HepG2 (cell line): ENCODE results near the gene PXDC1. TPM values are rescaled to one million over a fixed set of nuclear protein-coding genes. Genes with fewer than 3 reads are reported as not detected.

ENCODE experiments used
- ATF5 ChIP-seq: sonication (generic); formaldehyde crosslinking; IDR thresholded peaks from 2 replicates; pipeline ENCODE4 v1.4.0; 2020; ENCODE audit warnings: mild to moderate bottlenecking, low read depth, missing genetic modification reagents
- CREB1 ChIP-seq, 2 experiments: fragments of 450-650 bp in 1 of 2; IDR thresholded peaks; 2 replicates each; pipeline ENCODE4 v1.6.1; 2016 to 2017; ENCODE audit warnings: control low read depth in 1 of 2, mild to moderate bottlenecking in 1 of 2, missing compliant biosample characterization in 1 of 2, missing genetic modification characterization in 1 of 2
- FLYWCH1 ChIP-seq: sonication (generic); formaldehyde crosslinking; IDR thresholded peaks from 2 replicates; pipeline ENCODE4 v1.8.1; 2023; ENCODE audit warnings: mild to moderate bottlenecking, missing genetic modification reagents
- GZF1 ChIP-seq: sonication (generic); formaldehyde crosslinking; IDR thresholded peaks from 2 replicates; pipeline ENCODE4 v1.5.1; 2020; ENCODE audit warnings: mild to moderate bottlenecking, missing genetic modification reagents
- MED1 ChIP-seq: sonication (generic); formaldehyde crosslinking; IDR thresholded peaks from 2 replicates; pipeline ENCODE4 v1.4.0; 2020; ENCODE audit warnings: missing genetic modification reagents
- SOX6 ChIP-seq, 2 experiments: fragments of 450-650 bp in 1 of 2; sonication (generic) in 1 of 2; formaldehyde crosslinking in 1 of 2; IDR thresholded peaks; 2 replicates each; pipeline versions ENCODE4 v1.4.0 to v1.6.1; 2017 to 2020; ENCODE audit warnings: antibody characterized with exemption in 1 of 2, mild to moderate bottlenecking in 1 of 2, missing genetic modification reagents in 1 of 2
- TAF1 ChIP-seq: sonication (generic); formaldehyde crosslinking; IDR thresholded peaks from 2 replicates; pipeline ENCODE4 v1.4.0; 2020; ENCODE audit warnings: missing genetic modification reagents
- ZNF142 ChIP-seq: sonication (generic); formaldehyde crosslinking; IDR thresholded peaks from 2 replicates; pipeline ENCODE4 v1.4.0; 2020; ENCODE audit warnings: missing genetic modification reagents
- ZNF256 ChIP-seq: sonication (generic); formaldehyde crosslinking; conservative IDR thresholded peaks from 2 replicates; pipeline ENCODE4 v1.4.0; 2020; ENCODE audit warnings: missing genetic modification reagents
- ZNF317 ChIP-seq: sonication (generic); formaldehyde crosslinking; IDR thresholded peaks from 2 replicates; pipeline ENCODE4 v1.5.0; 2020; ENCODE audit warnings: mild to moderate bottlenecking, missing genetic modification reagents
- ZSCAN9 ChIP-seq: IDR thresholded peaks from 2 replicates; pipeline ENCODE4 v1.6.1; 2016; ENCODE audit warnings: borderline replicate concordance
- polyA plus RNA-seq, 8 experiments: library from polyadenylated mRNA; depleted of rRNA in 3 of 8; stranded (reverse) in 7 of 8; unstranded in 1 of 8; fragments of >200 nt; fragmentation: Illumina TruSeq in 4 of 8; extraction: Trizol in 4 of 8; gene quantifications; 2 replicates each; pipeline versions ENCODE4 v1.2.1 to v1.2.3, GENCODE V29; 2011 to 2016; ENCODE audit warnings: low read depth in 4 of 8, missing spikeins in 1 of 8, mixed read lengths in 1 of 8; ENCODE audit not compliant: insufficient read depth in 1 of 8
- total RNA-seq, 5 experiments: library from RNA; depleted of rRNA; stranded (reverse); fragments of >200 nt; fragmentation: Illumina TruSeq; extraction: Trizol; gene quantifications; 2 replicates each; pipeline ENCODE4 v1.2.3, GENCODE V29; 2016; ENCODE audit warnings: low read depth in 1 of 5
- TF ChIP-seq, protein P1 (sequence below): sonication (generic); formaldehyde crosslinking; IDR thresholded peaks from 2 replicates; pipeline ENCODE4 v1.4.0; 2020; ENCODE audit warnings: low read depth, missing genetic modification reagents
- TF ChIP-seq, protein P2 (sequence below): IDR thresholded peaks from 2 replicates; pipeline ENCODE4 v1.6.1; 2016; ENCODE audit warnings: missing biosample characterization, missing genetic modification reagents, low read depth
- TF ChIP-seq, protein P3 (sequence below): sonication (generic); formaldehyde crosslinking; IDR thresholded peaks from 2 replicates; pipeline ENCODE4 v1.8.0; 2022; ENCODE audit warnings: mild to moderate bottlenecking, missing genetic modification reagents; ENCODE audit not compliant: insufficient replicate concordance

PXDC1 gene
- total and polyA plus RNA-seq, 2 of the 13 experiments (the other 11 are each of a cell fraction or from before 2014, with no cell fraction given): 32.4 to 34.7 TPM

DNA sequence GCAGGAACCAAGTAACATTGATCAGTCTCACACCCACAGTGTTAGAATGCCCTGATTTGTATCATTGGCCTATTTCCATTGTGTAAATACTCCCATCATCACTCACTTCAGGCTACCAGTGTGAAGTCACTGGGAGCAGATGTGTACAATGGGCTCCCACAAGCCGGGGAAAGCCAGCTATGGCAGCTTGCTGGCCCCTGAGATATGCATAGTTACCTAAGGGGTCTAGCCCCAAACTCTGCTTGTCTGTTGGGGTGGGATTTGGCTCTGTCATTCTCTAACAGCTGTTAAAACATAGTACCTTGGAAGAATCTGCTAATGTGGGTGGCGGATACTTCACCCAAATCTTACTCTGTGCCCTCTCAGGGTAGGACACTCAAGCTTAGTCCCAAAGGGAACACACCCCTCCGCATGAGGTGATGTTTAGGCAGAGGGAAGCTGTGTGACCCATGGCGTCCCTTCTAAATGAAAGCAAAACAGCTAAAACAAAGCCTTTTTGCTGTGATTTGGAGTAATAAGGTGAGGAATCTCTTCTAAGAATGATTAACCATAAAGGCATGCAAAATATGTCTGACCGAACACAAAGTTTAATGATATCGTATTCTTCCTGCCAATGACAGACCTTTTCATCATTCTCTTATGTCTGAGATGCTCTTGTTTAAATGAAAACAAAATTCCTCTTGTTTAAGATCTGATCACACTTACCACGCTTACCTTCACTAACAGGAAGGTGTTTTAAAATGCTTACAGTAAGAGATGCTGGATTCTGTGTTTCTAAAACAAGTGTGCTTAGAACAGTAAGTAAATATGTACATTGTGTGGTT, 45.9 kb upstream of the PXDC1 start (continued):
- TF ChIP-seq, protein P1, sequence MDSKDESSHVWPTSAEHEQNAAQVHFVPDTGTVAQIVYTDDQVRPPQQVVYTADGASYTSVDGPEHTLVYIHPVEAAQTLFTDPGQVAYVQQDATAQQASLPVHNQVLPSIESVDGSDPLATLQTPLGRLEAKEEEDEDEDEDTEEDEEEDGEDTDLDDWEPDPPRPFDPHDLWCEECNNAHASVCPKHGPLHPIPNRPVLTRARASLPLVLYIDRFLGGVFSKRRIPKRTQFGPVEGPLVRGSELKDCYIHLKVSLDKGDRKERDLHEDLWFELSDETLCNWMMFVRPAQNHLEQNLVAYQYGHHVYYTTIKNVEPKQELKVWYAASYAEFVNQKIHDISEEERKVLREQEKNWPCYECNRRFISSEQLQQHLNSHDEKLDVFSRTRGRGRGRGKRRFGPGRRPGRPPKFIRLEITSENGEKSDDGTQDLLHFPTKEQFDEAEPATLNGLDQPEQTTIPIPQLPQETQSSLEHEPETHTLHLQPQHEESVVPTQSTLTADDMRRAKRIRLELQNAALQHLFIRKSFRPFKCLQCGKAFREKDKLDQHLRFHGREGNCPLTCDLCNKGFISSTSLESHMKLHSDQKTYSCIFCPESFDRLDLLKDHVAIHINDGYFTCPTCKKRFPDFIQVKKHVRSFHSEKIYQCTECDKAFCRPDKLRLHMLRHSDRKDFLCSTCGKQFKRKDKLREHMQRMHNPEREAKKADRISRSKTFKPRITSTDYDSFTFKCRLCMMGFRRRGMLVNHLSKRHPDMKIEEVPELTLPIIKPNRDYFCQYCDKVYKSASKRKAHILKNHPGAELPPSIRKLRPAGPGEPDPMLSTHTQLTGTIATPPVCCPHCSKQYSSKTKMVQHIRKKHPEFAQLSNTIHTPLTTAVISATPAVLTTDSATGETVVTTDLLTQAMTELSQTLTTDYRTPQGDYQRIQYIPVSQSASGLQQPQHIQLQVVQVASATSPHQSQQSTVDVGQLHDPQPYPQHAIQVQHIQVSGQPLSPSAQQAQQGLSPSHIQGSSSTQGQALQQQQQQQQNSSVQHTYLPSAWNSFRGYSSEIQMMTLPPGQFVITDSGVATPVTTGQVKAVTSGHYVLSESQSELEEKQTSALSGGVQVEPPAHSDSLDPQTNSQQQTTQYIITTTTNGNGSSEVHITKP (CRISPR knock-in tag): no peak
- TF ChIP-seq SOX6 (IDR thresholded peaks at IDR 0.05) (no peak), SOX6 (CRISPR knock-in tag; IDR thresholded peaks at IDR 0.05) (peak; percentile 82), ZSCAN9 (no peak), GZF1 (CRISPR knock-in tag) (no peak), ATF5 (CRISPR knock-in tag) (no peak), TAF1 (peak; percentile 20; the same call in 1 of the 2 replicates), ZNF142 (no peak), MED1 (CRISPR knock-in tag) (peak; percentile 81), ZNF317 (CRISPR knock-in tag) (peak; percentile 53; the same call in 1 of the 2 replicates), FLYWCH1 (CRISPR knock-in tag) (no peak), ZNF256 (CRISPR knock-in tag) (no peak), CREB1 (IDR thresholded peaks at IDR 0.05) (no peak), CREB1 (CRISPR knock-in tag; IDR thresholded peaks at IDR 0.05) (peak; percentile 19; the same call in 1 of the 2 replicates)
- TF ChIP-seq, protein P2, sequence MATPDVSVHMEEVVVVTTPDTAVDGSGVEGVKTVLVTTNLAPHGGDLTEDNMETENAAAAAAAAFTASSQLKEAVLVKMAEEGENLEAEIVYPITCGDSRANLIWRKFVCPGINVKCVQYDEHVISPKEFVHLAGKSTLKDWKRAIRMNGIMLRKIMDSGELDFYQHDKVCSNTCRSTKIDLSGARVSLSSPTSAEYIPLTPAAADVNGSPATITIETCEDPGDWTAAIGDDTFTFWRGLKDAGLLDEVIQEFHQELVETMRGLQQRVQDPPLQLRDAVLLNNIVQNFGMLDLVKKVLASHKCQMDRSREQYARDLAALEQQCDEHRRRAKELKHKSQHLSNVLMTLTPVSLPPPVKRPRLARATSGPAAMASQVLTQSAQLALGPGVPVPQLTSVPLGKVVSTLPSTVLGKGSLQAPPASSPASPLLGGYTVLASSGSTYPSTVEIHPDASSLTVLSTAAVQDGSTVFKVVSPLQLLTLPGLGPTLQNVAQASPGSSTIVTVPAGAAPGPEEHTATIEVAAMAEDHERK (CRISPR knock-in tag): no peak
- TF ChIP-seq, protein P3, sequence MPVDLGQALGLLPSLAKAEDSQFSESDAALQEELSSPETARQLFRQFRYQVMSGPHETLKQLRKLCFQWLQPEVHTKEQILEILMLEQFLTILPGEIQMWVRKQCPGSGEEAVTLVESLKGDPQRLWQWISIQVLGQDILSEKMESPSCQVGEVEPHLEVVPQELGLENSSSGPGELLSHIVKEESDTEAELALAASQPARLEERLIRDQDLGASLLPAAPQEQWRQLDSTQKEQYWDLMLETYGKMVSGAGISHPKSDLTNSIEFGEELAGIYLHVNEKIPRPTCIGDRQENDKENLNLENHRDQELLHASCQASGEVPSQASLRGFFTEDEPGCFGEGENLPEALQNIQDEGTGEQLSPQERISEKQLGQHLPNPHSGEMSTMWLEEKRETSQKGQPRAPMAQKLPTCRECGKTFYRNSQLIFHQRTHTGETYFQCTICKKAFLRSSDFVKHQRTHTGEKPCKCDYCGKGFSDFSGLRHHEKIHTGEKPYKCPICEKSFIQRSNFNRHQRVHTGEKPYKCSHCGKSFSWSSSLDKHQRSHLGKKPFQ (CRISPR knock-in tag): peak; percentile 69
